Measurements from ENCODE around the gene DLEU7.
A peak's percentile ranks its signal among the peaks of the same experiment; 100 is the strongest.

DLEU7 gene

GRCh38 chr13:50842251-50842989, 1.1 kb downstream of the DLEU7 start:
- no peak for DNase-seq

- DNase-seq = no peak
Observed at GRCh38 chr13:50841786-50842185, 1.7 kb downstream of the DLEU7 start.

GRCh38 chr13:50840284-50840683, 3.2 kb downstream of the DLEU7 start:
- DNase-seq = no peak

GRCh38 chr13:50839828-50840227, 3.7 kb downstream of the DLEU7 start:
- DNase-seq = no peak

GRCh38 chr13:50838701-50839100, 4.8 kb downstream of the DLEU7 start:
- no peak for DNase-seq

GRCh38 chr13:50838031-50838430, 5.5 kb downstream of the DLEU7 start:
- no peak for DNase-seq

- no peak for DNase-seq
Observed at GRCh38 chr13:50831512-50831911, 12.0 kb downstream of the DLEU7 start.

- no peak for DNase-seq
Observed at GRCh38 chr13:50829896-50830295, 13.6 kb downstream of the DLEU7 start.

GRCh38 chr13:50829226-50829625, 14.3 kb downstream of the DLEU7 start:
- DNase-seq = no peak

GRCh38 chr13:50826035-50826434, 17.5 kb downstream of the DLEU7 start:
- no peak for DNase-seq

- DNase-seq = no peak
Observed at GRCh38 chr13:50812242-50812641, 31.2 kb downstream of the DLEU7 start.

GRCh38 chr13:50810998-50811397, 32.5 kb downstream of the DLEU7 start:
- DNase-seq = no peak

- DNase-seq = no peak
Observed at GRCh38 chr13:50810468-50810867, 33.0 kb downstream of the DLEU7 start.

GRCh38 chr13:50809133-50810090, 34.1 kb downstream of the DLEU7 start:
- DNase-seq = no peak

GRCh38 chr13:50805805-50806204, 37.7 kb downstream of the DLEU7 start:
- DNase-seq = no peak

- DNase-seq = peak; percentile 40 to 54
Observed at GRCh38 chr13:50801087-50801931, 42.2 kb downstream of the DLEU7 start.

GRCh38 chr13:50800091-50800739, 43.3 kb downstream of the DLEU7 start:
- no peak for DNase-seq

- no peak for DNase-seq
Observed at GRCh38 chr13:50798923-50799322, 44.6 kb downstream of the DLEU7 start.

GRCh38 chr13:50797091-50797490, 46.4 kb downstream of the DLEU7 start:
- no peak for DNase-seq

GRCh38 chr13:50796463-50796862, 47.0 kb downstream of the DLEU7 start:
- DNase-seq = no peak

- no peak for DNase-seq
Observed at GRCh38 chr13:50794226-50794625, 49.3 kb downstream of the DLEU7 start.

- no peak for DNase-seq
Observed at GRCh38 chr13:50793026-50793425, 50.5 kb downstream of the DLEU7 start.

Measured in stimulated activated CD4-positive, alpha-beta T cell treated with anti-CD3 and anti-CD28 coated beads, Interleukin-4, amount 100 ng/mL, for 4 hours (primary cell).